Liver (tissue), 9 donors: ENCODE results near the gene CEP170. TPM values are rescaled to one million over a fixed set of nuclear protein-coding genes. Genes with fewer than 3 reads are reported as not detected.

Source experiments
- DNase-seq: peaks from one replicate; pipeline ENCODE4 v3.0.0-alpha.2; 2017; ENCODE audit warnings: low spot score
- H3K27ac ChIP-seq, 2 donors: one replicate each; pipeline ENCODE4 v1.7.0; 2013; ENCODE audit warnings: inconsistent platforms in 2 of 2, low read length in 2 of 2, control low read depth in 1 of 2, low read depth in 1 of 2, mild to moderate bottlenecking in 1 of 2
- H3K27me3 ChIP-seq, 4 donors: one replicate each; pipeline versions ENCODE4 v1.6.1 to v1.7.0; 2013; ENCODE audit warnings: low read length in 3 of 4, inconsistent platforms in 1 of 4, mild to moderate bottlenecking in 1 of 4, moderate library complexity in 1 of 4; ENCODE audit not compliant: control insufficient read depth in 4 of 4, insufficient read depth in 4 of 4
- H3K36me3 ChIP-seq, 4 donors: one replicate each; pipeline versions ENCODE4 v1.6.1 to v1.7.0; 2013; ENCODE audit warnings: low read length in 3 of 4, mild to moderate bottlenecking in 3 of 4, low read depth in 1 of 4, moderate library complexity in 1 of 4; ENCODE audit not compliant: control insufficient read depth in 4 of 4, insufficient read depth in 3 of 4
- H3K4me1 ChIP-seq, 4 donors: one replicate each; pipeline versions ENCODE4 v1.6.1 to v1.7.0; 2013; ENCODE audit warnings: low read length in 3 of 4, mild to moderate bottlenecking in 3 of 4, moderate library complexity in 1 of 4; ENCODE audit not compliant: control insufficient read depth in 4 of 4, insufficient read depth in 4 of 4
- H3K4me3 ChIP-seq, 3 donors: one replicate each; pipeline versions ENCODE4 v1.6.1 to v1.7.0; 2013; ENCODE audit warnings: low read length in 3 of 3, control low read depth in 1 of 3, low read depth in 1 of 3, mild to moderate bottlenecking in 1 of 3
- H3K9ac ChIP-seq, 2 donors: one replicate each; pipeline ENCODE4 v1.7.0; 2013; ENCODE audit warnings: low read length in 2 of 2, mild to moderate bottlenecking in 2 of 2, moderate library complexity in 2 of 2, control low read depth in 1 of 2, low read depth in 1 of 2
- H3K9me3 ChIP-seq, 4 donors: one replicate each; pipeline versions ENCODE4 v1.6.1 to v1.7.0; 2013; ENCODE audit warnings: low read length in 3 of 4; ENCODE audit not compliant: control insufficient read depth in 4 of 4
- EGR1 ChIP-seq, 2 donors: IDR thresholded peaks; 2 replicates each; pipeline ENCODE4 v1.6.1; 2016 to 2018; ENCODE audit warnings: antibody characterized with exemption in 2 of 2, low read depth in 2 of 2
- FOXA1 ChIP-seq: IDR thresholded peaks from 2 replicates; pipeline ENCODE4 v1.6.1; 2016; ENCODE audit warnings: antibody characterized with exemption
- FOXA2 ChIP-seq: IDR thresholded peaks from 2 replicates; pipeline ENCODE4 v1.6.1; 2016; ENCODE audit warnings: antibody characterized with exemption
- GABPA ChIP-seq, 2 donors: IDR thresholded peaks in 1 of 2; conservative IDR thresholded peaks in 1 of 2; 2 replicates each; pipeline ENCODE4 v1.6.1; 2016; ENCODE audit warnings: antibody characterized with exemption in 2 of 2, mild to moderate bottlenecking in 1 of 2, moderate library complexity in 1 of 2
- HNF4A ChIP-seq, 2 donors: conservative IDR thresholded peaks; 2 replicates each; pipeline ENCODE4 v1.6.1; 2016; ENCODE audit warnings: antibody characterized with exemption in 2 of 2, mild to moderate bottlenecking in 2 of 2
- HNF4G ChIP-seq: IDR thresholded peaks from 2 replicates; pipeline ENCODE4 v1.6.1; 2016; ENCODE audit warnings: antibody characterized with exemption
- JUND ChIP-seq, 2 donors: IDR thresholded peaks; 2 replicates each; pipeline ENCODE4 v1.6.1; 2016; ENCODE audit warnings: antibody characterized with exemption in 2 of 2
- NR2F2 ChIP-seq: IDR thresholded peaks from 2 replicates; pipeline ENCODE4 v1.6.1; 2016; ENCODE audit warnings: antibody characterized with exemption
- RAD21 ChIP-seq, 2 donors: IDR thresholded peaks; 2 replicates each; pipeline ENCODE4 v1.6.1; 2016; ENCODE audit warnings: antibody characterized with exemption in 2 of 2, mild to moderate bottlenecking in 2 of 2
- SP1 ChIP-seq: IDR thresholded peaks from 2 replicates; pipeline ENCODE4 v1.6.1; 2018; ENCODE audit warnings: antibody characterized with exemption, mild to moderate bottlenecking
- TAF1 ChIP-seq: conservative IDR thresholded peaks from 2 replicates; pipeline ENCODE4 v1.6.1; 2016; ENCODE audit warnings: antibody characterized with exemption, mild to moderate bottlenecking
- YY1 ChIP-seq: IDR thresholded peaks from 2 replicates; pipeline ENCODE4 v1.6.1; 2016; ENCODE audit warnings: antibody characterized with exemption, mild to moderate bottlenecking
- WGBS: extraction: QIAGEN DNeasy Blood & Tissue Kit; methylation state at CpG from one replicate; pipeline ENCODE4 v1.1.7; 2013; 5-methylcytosine and 5-hydroxymethylcytosine counted together
- polyA plus RNA-seq, 2 donors: library from polyadenylated mRNA; stranded (reverse) in 1 of 2; unstranded in 1 of 2; fragments of 200-250 nt in 1 of 2; fragments of >200 nt in 1 of 2; fragmentation: Nextera tagmentation in 1 of 2; extraction: Ambion mirVana in 1 of 2; gene quantifications; one replicate each; pipeline versions ENCODE4 v1.2.1 to v1.2.3, GENCODE V29; 2013 to 2015
- total RNA-seq, 2 donors: library from RNA; depleted of rRNA; stranded (reverse); fragments of >200 nt; gene quantifications; one replicate each; pipeline ENCODE4 v1.2.3, GENCODE V29; 2014
- TF ChIP-seq, protein P1 (sequence below): fragments of 150-350 bp; IDR thresholded peaks from 2 replicates; pipeline ENCODE4 v1.5.1; 2017; ENCODE audit warnings: improper control_type of control experiment, low read depth, low read length; ENCODE audit not compliant: missing input control
- TF ChIP-seq, protein P2 (sequence below): IDR thresholded peaks from 2 replicates; pipeline ENCODE4 v1.6.1; 2016; ENCODE audit warnings: antibody characterized with exemption
- TF ChIP-seq, protein P3 (sequence below): IDR thresholded peaks from 2 replicates; pipeline ENCODE4 v1.6.1; 2016; ENCODE audit warnings: antibody characterized with exemption
- TF ChIP-seq, protein P4 (sequence below): IDR thresholded peaks from 2 replicates; pipeline ENCODE4 v1.6.1; 2016; ENCODE audit warnings: antibody characterized with exemption
- TF ChIP-seq, protein P5 (sequence below): IDR thresholded peaks from 2 replicates; pipeline ENCODE4 v1.6.1; 2016; ENCODE audit warnings: antibody characterized with exemption, mild to moderate bottlenecking
- donor health status: healthy.
- donor health status: healthy.
- donor health status: healthy.
- donor health status: healthy.
- donor health status: healthy.

The CEP170 gene
- total and polyA plus RNA-seq, 4 donors, result 5.0 to 21.5 (median 14.9) TPM

DNA sequence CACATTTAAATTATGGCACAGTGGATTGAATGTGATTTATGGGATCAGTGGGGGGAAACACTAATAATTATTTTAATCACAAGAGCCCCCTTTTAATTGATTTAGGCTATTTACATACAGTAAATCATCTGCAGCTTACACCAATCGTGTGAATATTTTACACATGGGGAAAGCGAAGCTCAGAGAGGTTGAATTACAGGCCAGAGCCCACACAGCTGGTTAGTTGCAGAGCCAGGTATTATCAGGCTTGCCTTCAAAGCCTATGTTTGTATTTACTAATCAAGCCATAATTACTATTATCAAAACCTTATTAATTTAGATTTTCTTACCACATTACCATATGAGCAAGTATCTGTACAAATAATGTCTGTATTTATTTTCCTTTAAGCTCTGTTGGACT lies 1.5 kb upstream of the CEP170 start:
- peaks cover 0 to 4% (median 0%) of the 10 kb centered on the region in 4 donors for H3K36me3 ChIP-seq
- peak overlapping the region; percentile 70 to 93 for H3K9ac ChIP-seq
- no peak for DNase-seq
- H3K27ac ChIP-seq, result peak overlapping the region; percentile 96 to 97
- TF ChIP-seq JUND (IDR thresholded peaks at IDR 0.05) (no peak), GABPA (IDR thresholded peaks at IDR 0.05 in 1 of 2, conservative IDR thresholded peaks at IDR 0.05 in 1 of 2) (no peak), YY1 (no peak), HNF4A (conservative IDR thresholded peaks at IDR 0.05) (no peak), NR2F2 (no peak), HNF4G (no peak), RAD21 (IDR thresholded peaks at IDR 0.05) (no peak), FOXA2 (no peak)
- TF ChIP-seq, protein P1, sequence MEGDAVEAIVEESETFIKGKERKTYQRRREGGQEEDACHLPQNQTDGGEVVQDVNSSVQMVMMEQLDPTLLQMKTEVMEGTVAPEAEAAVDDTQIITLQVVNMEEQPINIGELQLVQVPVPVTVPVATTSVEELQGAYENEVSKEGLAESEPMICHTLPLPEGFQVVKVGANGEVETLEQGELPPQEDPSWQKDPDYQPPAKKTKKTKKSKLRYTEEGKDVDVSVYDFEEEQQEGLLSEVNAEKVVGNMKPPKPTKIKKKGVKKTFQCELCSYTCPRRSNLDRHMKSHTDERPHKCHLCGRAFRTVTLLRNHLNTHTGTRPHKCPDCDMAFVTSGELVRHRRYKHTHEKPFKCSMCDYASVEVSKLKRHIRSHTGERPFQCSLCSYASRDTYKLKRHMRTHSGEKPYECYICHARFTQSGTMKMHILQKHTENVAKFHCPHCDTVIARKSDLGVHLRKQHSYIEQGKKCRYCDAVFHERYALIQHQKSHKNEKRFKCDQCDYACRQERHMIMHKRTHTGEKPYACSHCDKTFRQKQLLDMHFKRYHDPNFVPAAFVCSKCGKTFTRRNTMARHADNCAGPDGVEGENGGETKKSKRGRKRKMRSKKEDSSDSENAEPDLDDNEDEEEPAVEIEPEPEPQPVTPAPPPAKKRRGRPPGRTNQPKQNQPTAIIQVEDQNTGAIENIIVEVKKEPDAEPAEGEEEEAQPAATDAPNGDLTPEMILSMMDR, result no peak
- TF ChIP-seq, protein P2, sequence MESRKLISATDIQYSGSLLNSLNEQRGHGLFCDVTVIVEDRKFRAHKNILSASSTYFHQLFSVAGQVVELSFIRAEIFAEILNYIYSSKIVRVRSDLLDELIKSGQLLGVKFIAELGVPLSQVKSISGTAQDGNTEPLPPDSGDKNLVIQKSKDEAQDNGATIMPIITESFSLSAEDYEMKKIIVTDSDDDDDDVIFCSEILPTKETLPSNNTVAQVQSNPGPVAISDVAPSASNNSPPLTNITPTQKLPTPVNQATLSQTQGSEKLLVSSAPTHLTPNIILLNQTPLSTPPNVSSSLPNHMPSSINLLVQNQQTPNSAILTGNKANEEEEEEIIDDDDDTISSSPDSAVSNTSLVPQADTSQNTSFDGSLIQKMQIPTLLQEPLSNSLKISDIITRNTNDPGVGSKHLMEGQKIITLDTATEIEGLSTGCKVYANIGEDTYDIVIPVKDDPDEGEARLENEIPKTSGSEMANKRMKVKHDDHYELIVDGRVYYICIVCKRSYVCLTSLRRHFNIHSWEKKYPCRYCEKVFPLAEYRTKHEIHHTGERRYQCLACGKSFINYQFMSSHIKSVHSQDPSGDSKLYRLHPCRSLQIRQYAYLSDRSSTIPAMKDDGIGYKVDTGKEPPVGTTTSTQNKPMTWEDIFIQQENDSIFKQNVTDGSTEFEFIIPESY, result no peak
- TF ChIP-seq, protein P3, sequence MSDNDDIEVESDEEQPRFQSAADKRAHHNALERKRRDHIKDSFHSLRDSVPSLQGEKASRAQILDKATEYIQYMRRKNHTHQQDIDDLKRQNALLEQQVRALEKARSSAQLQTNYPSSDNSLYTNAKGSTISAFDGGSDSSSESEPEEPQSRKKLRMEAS, result no peak
- TF ChIP-seq, protein P4, sequence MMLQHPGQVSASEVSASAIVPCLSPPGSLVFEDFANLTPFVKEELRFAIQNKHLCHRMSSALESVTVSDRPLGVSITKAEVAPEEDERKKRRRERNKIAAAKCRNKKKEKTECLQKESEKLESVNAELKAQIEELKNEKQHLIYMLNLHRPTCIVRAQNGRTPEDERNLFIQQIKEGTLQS, result no peak
- H3K4me1 ChIP-seq, result peaks cover 0 to 28% (median 16%) of the 10 kb centered on the region in 4 donors
- H3K27me3 ChIP-seq, result no peaks in the 10 kb centered on the region
- peak overlapping the region; percentile 83 to 93 (median 90) for H3K4me3 ChIP-seq
- WGBS, result 36% methylated on average over 2 of the region's 2 CpGs
- no peaks in the 10 kb centered on the region for H3K9me3 ChIP-seq

DNA sequence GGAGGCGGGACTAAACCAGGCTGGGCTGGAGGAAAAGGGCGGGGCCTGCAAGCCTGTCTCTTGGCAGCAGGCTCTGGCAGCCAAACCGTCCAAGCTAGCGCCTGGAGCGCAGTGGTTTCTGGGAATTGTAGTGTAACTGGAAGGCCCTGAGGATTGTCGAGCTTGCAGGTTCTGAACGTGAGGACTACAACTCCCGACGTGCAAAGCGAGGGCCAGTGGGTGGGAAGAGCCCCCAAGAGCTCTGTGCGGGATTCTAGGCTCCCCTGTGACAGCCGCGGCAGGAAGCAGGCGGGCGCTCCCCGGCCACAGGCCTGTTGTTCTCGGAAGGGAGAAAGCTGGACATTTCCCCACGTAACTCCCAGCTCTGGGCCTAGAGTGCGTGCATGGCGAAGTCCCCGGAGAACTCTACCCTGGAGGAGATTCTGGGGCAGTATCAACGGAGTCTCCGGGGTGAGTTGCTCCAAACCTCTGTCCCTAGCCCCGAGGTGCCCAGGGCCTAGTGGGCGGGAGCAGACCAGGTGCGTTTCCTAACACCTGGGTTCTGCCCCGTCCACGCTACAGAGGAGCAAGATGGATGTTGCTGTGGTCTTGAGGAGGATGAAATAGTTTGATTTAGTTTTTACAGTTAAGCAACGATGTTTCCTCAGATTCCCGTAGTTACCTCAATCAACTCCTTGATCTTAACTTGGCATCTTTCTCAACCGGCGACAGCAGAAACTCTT lies 871 bp upstream of the CEP170 start, which contains the start of gene SDCCAG8:
SDCCAG8 (plus strand) TSS at position 251 of the 722 bp plus-strand sequence; CDS start at position 384, 133 bp downstream.
- H3K9ac ChIP-seq, result peak within 1 kb of the TSS; percentile 74 to 93
- no peaks in the 10 kb centered on the region for H3K9me3 ChIP-seq
- H3K4me3 ChIP-seq, result peak within 1 kb of the TSS; percentile 83 to 96 (median 90)
- H3K27ac ChIP-seq, result peak within 1 kb of the TSS; percentile 96 to 97
- H3K27me3 ChIP-seq, result no peaks in the 10 kb centered on the region
- H3K36me3 ChIP-seq, result peaks cover 0 to 4% (median 0%) of the 10 kb centered on the region in 4 donors
- DNase-seq, result peak; percentile 96
- WGBS, result under 1% methylated on average over 32 of the region's 32 CpGs
- peaks cover 0 to 28% (median 16%) of the 10 kb centered on the region in 4 donors for H3K4me1 ChIP-seq
- TF ChIP-seq, protein P1, result no peak
- peak in 1 of 2 donors; percentile 31 for TF ChIP-seq GABPA (IDR thresholded peaks at IDR 0.05 in 1 of 2, conservative IDR thresholded peaks at IDR 0.05 in 1 of 2)
- no peak for TF ChIP-seq HNF4G
- TF ChIP-seq, protein P4, result peak; percentile 30
- TF ChIP-seq TAF1, result peak; percentile 86
- no peak for TF ChIP-seq RAD21 (IDR thresholded peaks at IDR 0.05)
- TF ChIP-seq NR2F2, result no peak
- peak; percentile 70 for TF ChIP-seq SP1
- TF ChIP-seq FOXA2, result peak; percentile 7
- TF ChIP-seq, protein P3, result peak; percentile 75
- no peak for TF ChIP-seq JUND (IDR thresholded peaks at IDR 0.05)
- TF ChIP-seq FOXA1, result peak; percentile 25
- TF ChIP-seq, protein P5, sequence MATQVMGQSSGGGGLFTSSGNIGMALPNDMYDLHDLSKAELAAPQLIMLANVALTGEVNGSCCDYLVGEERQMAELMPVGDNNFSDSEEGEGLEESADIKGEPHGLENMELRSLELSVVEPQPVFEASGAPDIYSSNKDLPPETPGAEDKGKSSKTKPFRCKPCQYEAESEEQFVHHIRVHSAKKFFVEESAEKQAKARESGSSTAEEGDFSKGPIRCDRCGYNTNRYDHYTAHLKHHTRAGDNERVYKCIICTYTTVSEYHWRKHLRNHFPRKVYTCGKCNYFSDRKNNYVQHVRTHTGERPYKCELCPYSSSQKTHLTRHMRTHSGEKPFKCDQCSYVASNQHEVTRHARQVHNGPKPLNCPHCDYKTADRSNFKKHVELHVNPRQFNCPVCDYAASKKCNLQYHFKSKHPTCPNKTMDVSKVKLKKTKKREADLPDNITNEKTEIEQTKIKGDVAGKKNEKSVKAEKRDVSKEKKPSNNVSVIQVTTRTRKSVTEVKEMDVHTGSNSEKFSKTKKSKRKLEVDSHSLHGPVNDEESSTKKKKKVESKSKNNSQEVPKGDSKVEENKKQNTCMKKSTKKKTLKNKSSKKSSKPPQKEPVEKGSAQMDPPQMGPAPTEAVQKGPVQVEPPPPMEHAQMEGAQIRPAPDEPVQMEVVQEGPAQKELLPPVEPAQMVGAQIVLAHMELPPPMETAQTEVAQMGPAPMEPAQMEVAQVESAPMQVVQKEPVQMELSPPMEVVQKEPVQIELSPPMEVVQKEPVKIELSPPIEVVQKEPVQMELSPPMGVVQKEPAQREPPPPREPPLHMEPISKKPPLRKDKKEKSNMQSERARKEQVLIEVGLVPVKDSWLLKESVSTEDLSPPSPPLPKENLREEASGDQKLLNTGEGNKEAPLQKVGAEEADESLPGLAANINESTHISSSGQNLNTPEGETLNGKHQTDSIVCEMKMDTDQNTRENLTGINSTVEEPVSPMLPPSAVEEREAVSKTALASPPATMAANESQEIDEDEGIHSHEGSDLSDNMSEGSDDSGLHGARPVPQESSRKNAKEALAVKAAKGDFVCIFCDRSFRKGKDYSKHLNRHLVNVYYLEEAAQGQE, result peak; percentile 45
- TF ChIP-seq YY1, result no peak
- TF ChIP-seq EGR1 (IDR thresholded peaks at IDR 0.05; ENCODE audit: low read depth in 2 of 2), result peak in 1 of 2 donors; percentile 50
- TF ChIP-seq HNF4A (conservative IDR thresholded peaks at IDR 0.05), result no peak
